ENCODE results near the gene CDK10. TPM values are rescaled to one million over a fixed set of nuclear protein-coding genes. Genes with fewer than 3 reads are reported as not detected.
A peak's percentile ranks its signal among the peaks of the same experiment; 100 is the strongest.

The CDK10 gene
- total RNA-seq (10 to 100 TPM; 17.8 to 62.3 (median 35.2) TPM), polyA plus RNA-seq (10 to 100 TPM; 34.0 to 96.0 (median 36.0) TPM)

GRCh38 chr16:89686520-89687091 is at the start of gene CDK10:
TSS of gene CDK10 (plus strand) at chr16:89686689. CDS start at chr16:89686711, 22 bp downstream.
- TF ChIP-seq POLR2A (IDR thresholded peaks at IDR 0.05) (peak; percentile 33 to 61), POLR2AphosphoS5 (IDR thresholded peaks at IDR 0.05) (peak; percentile 70 to 94 (median 92)), EP300 (IDR thresholded peaks at IDR 0.05) (no peak)
- Histone ChIP-seq H3K9me3 (no peaks in the 10 kb centered on the region), H3K4me1 (peaks cover 0 to 19% (median 14%) of the 10 kb centered on the region in 4 donors)

GRCh38 chr16:89637379-89637778 is 49.1 kb upstream of the CDK10 start:
- Histone ChIP-seq H3K36me3 (no peaks in the 10 kb centered on the region), H3K27me3 (peaks cover 0 to 15% (median 13%) of the 10 kb centered on the region in 3 donors), H3K4me1 (peaks cover 0 to 14% (median 11%) of the 10 kb centered on the region in 4 donors), H3K27ac (no peak overlapping the region), H3K4me3 (no peak overlapping the region), H3K9me3 (no peaks in the 10 kb centered on the region)
- 69 to 84% methylated on average over 10 of the region's 10 CpGs for WGBS, 2 donors
- no peak for DNase-seq
- no peak for TF ChIP-seq CTCF (IDR thresholded peaks at IDR 0.05)
- TF ChIP-seq EP300 (IDR thresholded peaks at IDR 0.05), result no peak
- TF ChIP-seq POLR2A (IDR thresholded peaks at IDR 0.05), result no peak
- no peak for TF ChIP-seq POLR2AphosphoS5 (IDR thresholded peaks at IDR 0.05)
- intact Hi-C loops (cut with DNase I), result no loop called here

More at GRCh38 chr16:89686520-89687091, at the start of gene CDK10:
- DNase-seq, result peak; percentile 94
- 1% methylated on average over 67 of the region's 67 CpGs for WGBS, 2 donors
- H3K27me3 ChIP-seq, result no peaks in the 10 kb centered on the region
- peak within 1 kb of the TSS; percentile 88 to 92 (median 89) for H3K27ac ChIP-seq
- intact Hi-C loops (cut with DNase I), result loop anchor here (5.0 kb wide), 1 partner anchor 186 kb away; the partner anchor contains the start of gene TCF25
- peaks cover 0 to 14% (median 7%) of the 10 kb centered on the region in 4 donors for H3K36me3 ChIP-seq
- peak within 1 kb of the TSS; percentile 85 to 94 (median 88) for H3K4me3 ChIP-seq

GRCh38 chr16:89638455-89638854 is 48.0 kb upstream of the CDK10 start:
- intact Hi-C loops (cut with DNase I), result no loop called here
- H3K4me3 ChIP-seq, result no peak overlapping the region
- TF ChIP-seq EP300 (IDR thresholded peaks at IDR 0.05), result no peak
- TF ChIP-seq POLR2AphosphoS5 (IDR thresholded peaks at IDR 0.05), result no peak
- TF ChIP-seq CTCF (IDR thresholded peaks at IDR 0.05), result no peak
- no peak for TF ChIP-seq POLR2A (IDR thresholded peaks at IDR 0.05)
- DNase-seq, result no peak
- no peaks in the 10 kb centered on the region for H3K9me3 ChIP-seq
- WGBS, 2 donors, result 57 to 77% methylated on average over 10 of the region's 10 CpGs
- H3K36me3 ChIP-seq, result no peaks in the 10 kb centered on the region
- H3K4me1 ChIP-seq, result peaks cover 0 to 14% (median 11%) of the 10 kb centered on the region in 4 donors
- peaks cover 0 to 4% (median 4%) of the 10 kb centered on the region in 3 donors for H3K27me3 ChIP-seq
- no peak overlapping the region for H3K27ac ChIP-seq

GRCh38 chr16:89639385-89639784 is 47.1 kb upstream of the CDK10 start:
- TF ChIP-seq EP300 (IDR thresholded peaks at IDR 0.05), result no peak
- TF ChIP-seq POLR2AphosphoS5 (IDR thresholded peaks at IDR 0.05), result no peak
- no peak for TF ChIP-seq CTCF (IDR thresholded peaks at IDR 0.05)
- no peak for TF ChIP-seq POLR2A (IDR thresholded peaks at IDR 0.05)
- peaks cover 0 to 4% (median 1%) of the 10 kb centered on the region in 4 donors for H3K36me3 ChIP-seq
- H3K27ac ChIP-seq, result no peak overlapping the region
- no peak for DNase-seq
- no peak overlapping the region for H3K4me3 ChIP-seq
- no peaks in the 10 kb centered on the region for H3K27me3 ChIP-seq
- H3K9me3 ChIP-seq, result no peaks in the 10 kb centered on the region
- 15 to 73% methylated on average over 6 of the region's 6 CpGs for WGBS, 2 donors
- peaks cover 0 to 14% (median 11%) of the 10 kb centered on the region in 4 donors for H3K4me1 ChIP-seq
- intact Hi-C loops (cut with DNase I), result no loop called here

- intact Hi-C loops (cut with DNase I), result no loop called here
Observed at GRCh38 chr16:89641458-89642119, 44.9 kb upstream of the CDK10 start.

More at GRCh38 chr16:89641458-89642119, 44.9 kb upstream of the CDK10 start:
- TF ChIP-seq EP300 (IDR thresholded peaks at IDR 0.05) (no peak), POLR2AphosphoS5 (IDR thresholded peaks at IDR 0.05) (no peak), CTCF (IDR thresholded peaks at IDR 0.05) (peak in 1 of 4 experiments; percentile 16)
- 54 to 55% methylated on average over 14 of the region's 14 CpGs for WGBS, 2 donors
- Histone ChIP-seq H3K4me3 (peak overlapping the region in 2 of 4 donors; percentile 41 to 45), H3K9me3 (no peaks in the 10 kb centered on the region), H3K36me3 (peaks cover 12 to 27% (median 20%) of the 10 kb centered on the region in 4 donors), H3K27ac (peak overlapping the region in 2 of 4 donors; percentile 55 to 58), H3K27me3 (no peaks in the 10 kb centered on the region), H3K4me1 (peaks cover 0 to 14% (median 11%) of the 10 kb centered on the region in 4 donors)
- no peak for DNase-seq
